SJCRH30 (cell line): ENCODE results near the gene ZNF396. TPM values are rescaled to one million over a fixed set of nuclear protein-coding genes. Genes with fewer than 3 reads are reported as not detected.

ENCODE experiments used
- DNase-seq, 2 experiments: peaks; one replicate each; pipeline ENCODE4 v3.0.0-alpha.2; 2015 to 2020
- H3K27ac ChIP-seq: fragments of 250-450 bp; sonication (Bioruptor Pico); 2 replicates; pipeline ENCODE4 v1.5.1; 2020; ENCODE audit warnings: mild to moderate bottlenecking, moderate library complexity
- H3K27me3 ChIP-seq: fragments of 250-450 bp; sonication (Bioruptor Pico); 2 replicates; pipeline ENCODE4 v1.5.1; 2020; ENCODE audit warnings: mild to moderate bottlenecking, moderate library complexity
- H3K36me3 ChIP-seq: fragments of 250-450 bp; sonication (Bioruptor Pico); 2 replicates; pipeline ENCODE4 v1.5.1; 2020; ENCODE audit warnings: mild to moderate bottlenecking, moderate library complexity
- H3K4me1 ChIP-seq: fragments of 250-450 bp; sonication (Bioruptor Pico); 2 replicates; pipeline ENCODE4 v1.5.1; 2020; ENCODE audit warnings: mild to moderate bottlenecking, moderate library complexity
- H3K4me3 ChIP-seq: fragments of 250-450 bp; sonication (Bioruptor Pico); 2 replicates; pipeline ENCODE4 v1.5.1; 2020; ENCODE audit warnings: mild to moderate bottlenecking, moderate library complexity
- H3K9me3 ChIP-seq: fragments of 250-450 bp; sonication (Bioruptor Pico); replicated peaks from 2 replicates; pipeline ENCODE4 v1.5.1; 2020; ENCODE audit warnings: mild to moderate bottlenecking, moderate library complexity
- total RNA-seq: library from RNA; depleted of rRNA; stranded (reverse); fragments of >200 nt; shearing (Covaris generic); gene quantifications from 2 replicates; pipeline ENCODE4 v1.2.3, GENCODE V29; 2014; rRNA removed

Gene ZNF396
- total RNA-seq, 1 experiment from 2014 or later, result 0.06 TPM

DNA sequence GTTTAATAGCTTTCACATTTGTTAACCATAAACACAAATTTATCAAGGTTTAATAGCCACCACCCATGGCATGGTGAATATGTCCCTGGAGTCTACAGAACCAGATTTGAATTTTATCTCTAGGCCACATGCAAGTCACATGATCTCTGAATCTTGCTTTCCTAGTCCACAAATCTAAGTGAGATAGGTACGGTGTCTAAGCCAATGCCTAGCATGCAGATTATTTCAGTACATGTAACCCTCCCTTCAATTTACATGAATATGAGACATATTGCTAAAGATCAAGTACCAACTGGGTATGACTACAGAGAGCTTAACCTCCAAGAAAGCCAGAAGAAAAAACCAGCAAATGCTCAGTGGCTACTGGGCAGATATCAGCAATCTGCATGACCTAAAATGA is 42.9 kb downstream of the ZNF396 start:
- H3K4me3 ChIP-seq, result no peak overlapping the region
- no peaks in the 10 kb centered on the region for H3K9me3 ChIP-seq
- no peaks in the 10 kb centered on the region for H3K27me3 ChIP-seq
- H3K36me3 ChIP-seq, result peaks cover 63% of the 10 kb centered on the region
- H3K4me1 ChIP-seq, result no peaks in the 10 kb centered on the region
- H3K27ac ChIP-seq, result no peak overlapping the region
- DNase-seq, result no peak

- H3K4me3 ChIP-seq, result no peak overlapping the region
- no peak overlapping the region for H3K27ac ChIP-seq
- DNase-seq, result no peak
- H3K4me1 ChIP-seq, result no peaks in the 10 kb centered on the region
- H3K9me3 ChIP-seq, result no peaks in the 10 kb centered on the region
- H3K36me3 ChIP-seq, result peaks cover 36% of the 10 kb centered on the region
- no peaks in the 10 kb centered on the region for H3K27me3 ChIP-seq
These were observed 45.6 kb downstream of the ZNF396 start for GRCh38 chr18:35331367-35332087.

DNA sequence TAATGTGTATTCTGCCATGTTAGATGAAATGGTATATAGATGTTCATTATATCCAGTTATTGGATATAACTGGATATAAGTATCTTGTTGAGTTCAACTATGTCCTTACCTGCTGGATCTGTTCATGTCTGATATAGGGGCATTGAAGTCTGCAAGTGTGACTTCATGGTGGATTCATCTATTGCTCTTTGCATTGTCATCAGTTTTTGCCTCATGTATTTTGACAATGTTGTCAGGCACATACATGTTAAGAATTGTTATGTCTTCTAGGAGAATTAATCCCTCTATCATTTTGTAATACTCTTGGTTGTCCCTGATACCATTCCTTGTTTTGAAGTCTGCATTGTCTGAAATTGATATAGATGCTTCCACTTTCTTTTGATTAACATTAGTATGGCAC is 48.3 kb downstream of the ZNF396 start:
- Histone ChIP-seq H3K4me3 (no peak overlapping the region), H3K9me3 (no peaks in the 10 kb centered on the region), H3K27me3 (no peaks in the 10 kb centered on the region), H3K27ac (no peak overlapping the region), H3K36me3 (peaks cover 13% of the 10 kb centered on the region), H3K4me1 (no peaks in the 10 kb centered on the region)
- no peak for DNase-seq

DNA sequence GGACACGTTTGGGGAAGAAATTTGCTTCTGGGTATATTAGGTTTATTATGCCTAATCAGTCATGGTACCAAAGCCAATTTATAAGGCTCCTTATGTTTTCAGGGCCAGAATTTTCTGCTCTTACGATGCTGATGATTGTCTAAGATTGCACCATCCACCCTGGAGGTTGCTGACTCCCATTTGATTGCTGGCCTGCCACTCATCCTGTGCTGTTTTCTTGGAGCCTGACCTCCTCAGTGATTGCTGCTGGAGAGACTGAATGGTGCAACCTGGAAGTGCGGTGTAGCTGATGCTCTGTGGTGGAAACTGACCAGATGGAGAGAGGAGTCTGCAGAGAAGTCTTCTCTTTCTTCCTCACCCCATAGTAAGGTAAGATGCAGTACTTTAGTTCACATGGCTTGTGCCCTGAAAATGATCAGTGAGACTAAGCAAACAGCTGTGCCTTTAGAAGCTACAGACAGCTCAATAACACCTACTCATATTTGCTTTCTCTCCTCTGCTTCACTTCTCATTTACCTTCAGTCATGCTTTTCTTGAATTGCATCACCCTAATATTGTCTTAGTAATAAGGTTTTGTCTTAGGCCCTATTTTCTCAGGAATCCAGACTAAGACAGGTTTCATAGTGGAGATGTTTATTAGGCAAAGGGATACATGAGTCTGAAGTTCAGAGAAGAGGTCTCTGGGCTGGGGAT is 50.3 kb downstream of the ZNF396 start:
- Histone ChIP-seq H3K4me3 (no peak overlapping the region), H3K36me3 (no peaks in the 10 kb centered on the region), H3K4me1 (no peaks in the 10 kb centered on the region), H3K27me3 (no peaks in the 10 kb centered on the region), H3K27ac (no peak overlapping the region), H3K9me3 (no peaks in the 10 kb centered on the region)
- no peak for DNase-seq

DNA sequence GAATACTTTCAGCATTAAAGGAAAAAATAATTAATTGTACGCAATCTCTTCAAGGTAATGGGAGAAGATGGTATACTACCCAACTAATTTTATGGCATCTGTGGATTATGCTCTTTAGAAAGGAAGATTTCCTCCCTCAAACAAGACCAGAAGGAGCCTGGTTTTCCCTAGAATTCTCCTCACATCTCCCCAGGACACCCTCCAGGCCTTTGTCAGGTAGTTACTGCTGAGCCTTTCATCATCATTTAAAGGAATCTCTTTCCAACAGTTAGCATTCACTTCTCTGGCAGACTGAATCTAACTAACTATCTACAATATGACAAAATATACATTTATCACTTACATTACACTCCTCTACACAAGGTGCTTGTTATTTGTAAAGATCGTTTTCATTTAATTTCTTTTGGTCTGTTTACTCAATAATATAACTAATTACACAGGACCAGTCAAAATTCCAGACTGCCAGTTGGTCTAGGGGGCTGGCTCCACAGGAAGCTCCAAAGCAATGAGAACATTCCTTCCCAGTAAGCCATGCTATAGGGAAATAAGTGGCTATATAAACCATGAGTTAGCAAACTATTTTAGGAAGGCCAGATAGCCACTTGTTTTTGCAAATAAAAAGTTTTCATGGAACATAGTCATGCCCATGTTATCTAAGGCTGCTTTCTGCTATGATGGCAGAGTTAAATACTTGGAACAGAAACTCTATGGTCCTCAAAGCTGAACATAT is 52.0 kb downstream of the ZNF396 start:
- no peak for DNase-seq
- H3K4me3 ChIP-seq, result no peak overlapping the region

GRCh38 chr18:35322486-35323458 is 54.4 kb downstream of the ZNF396 start:
- H3K9me3 ChIP-seq, result no peaks in the 10 kb centered on the region
- no peak for DNase-seq
- no peaks in the 10 kb centered on the region for H3K36me3 ChIP-seq
- no peak overlapping the region for H3K4me3 ChIP-seq
- H3K27ac ChIP-seq, result no peak overlapping the region
- H3K27me3 ChIP-seq, result no peaks in the 10 kb centered on the region
- no peaks in the 10 kb centered on the region for H3K4me1 ChIP-seq

More for the DNA sequence above, 52.0 kb downstream of the ZNF396 start:
- no peak overlapping the region for H3K27ac ChIP-seq
- no peaks in the 10 kb centered on the region for H3K27me3 ChIP-seq
- H3K36me3 ChIP-seq, result no peaks in the 10 kb centered on the region
- no peaks in the 10 kb centered on the region for H3K4me1 ChIP-seq
- no peaks in the 10 kb centered on the region for H3K9me3 ChIP-seq

Other genes with a start within 250 kb of the ZNF396 start
- 7.9 and 8.6 TPM in 2 replicates for gene ZNF397, start 136.3 kb downstream of the ZNF396 start, total RNA-seq
- 8.1 and 8.4 TPM in 2 replicates for gene ZSCAN30, start 87.1 kb downstream of the ZNF396 start, total RNA-seq
- gene ZNF24, start 32.9 kb downstream of the ZNF396 start, total RNA-seq, result 34.8 and 38.9 TPM in 2 replicates
- gene INO80C, start 120.6 kb upstream of the ZNF396 start, total RNA-seq, result 6.0 and 7.3 TPM in 2 replicates
- 36.9 and 40.1 TPM in 2 replicates for gene GALNT1, start 204.4 kb upstream of the ZNF396 start, total RNA-seq